Measurements from ENCODE around the gene CELSR1. TPM values are rescaled to one million over a fixed set of nuclear protein-coding genes. Genes with fewer than 3 reads are reported as not detected.

Gene CELSR1
- total RNA-seq, 1 experiment from 2014 or later, result 33.2 TPM

- no peak overlapping the region for H3K4me3 Mint-ChIP-seq (ENCODE audit: unreplicated experiment)
- CTCF ChIA-PET, result interaction anchor here (0.5 to 1.9 kb wide), 2 partner anchors 13 to 225 kb away, joined by 3 to 6 read pairs; no protein-coding TSS in a partner anchor
- H3K36me3 ChIP-seq (ENCODE audit: control insufficient read depth, insufficient read depth, low read length), result no peaks in the 10 kb centered on the region
- peak overlapping the region; percentile 85 for H3K27ac Mint-ChIP-seq (ENCODE audit: unreplicated experiment)
- peaks cover 26% of the 10 kb centered on the region for H3K4me1 Mint-ChIP-seq (ENCODE audit: low read depth, unreplicated experiment)
- intact Hi-C loops (cut with micrococcal nuclease; ENCODE audit: unreplicated experiment), result no loop called here
- peaks cover 23% of the 10 kb centered on the region for H3K4me1 ChIP-seq
- POLR2A ChIA-PET, result no interaction called here
- BruUV-seq (replicated peaks), result no TSS peak
- no peaks in the 10 kb centered on the region for H3K9me3 Mint-ChIP-seq (ENCODE audit: unreplicated experiment)
- peaks cover 58% of the 10 kb centered on the region for H3K36me3 Mint-ChIP-seq (ENCODE audit: insufficient read depth, unreplicated experiment)
- no peak overlapping the region for H3K4me3 ChIP-seq (ENCODE audit: low read depth, low read length)
- DNase-seq, result no peak
- no peaks in the 10 kb centered on the region for H3K27me3 ChIP-seq (replicated peaks; ENCODE audit: control insufficient read depth, insufficient read depth, low read length)
- TF ChIP-seq, protein P1, sequence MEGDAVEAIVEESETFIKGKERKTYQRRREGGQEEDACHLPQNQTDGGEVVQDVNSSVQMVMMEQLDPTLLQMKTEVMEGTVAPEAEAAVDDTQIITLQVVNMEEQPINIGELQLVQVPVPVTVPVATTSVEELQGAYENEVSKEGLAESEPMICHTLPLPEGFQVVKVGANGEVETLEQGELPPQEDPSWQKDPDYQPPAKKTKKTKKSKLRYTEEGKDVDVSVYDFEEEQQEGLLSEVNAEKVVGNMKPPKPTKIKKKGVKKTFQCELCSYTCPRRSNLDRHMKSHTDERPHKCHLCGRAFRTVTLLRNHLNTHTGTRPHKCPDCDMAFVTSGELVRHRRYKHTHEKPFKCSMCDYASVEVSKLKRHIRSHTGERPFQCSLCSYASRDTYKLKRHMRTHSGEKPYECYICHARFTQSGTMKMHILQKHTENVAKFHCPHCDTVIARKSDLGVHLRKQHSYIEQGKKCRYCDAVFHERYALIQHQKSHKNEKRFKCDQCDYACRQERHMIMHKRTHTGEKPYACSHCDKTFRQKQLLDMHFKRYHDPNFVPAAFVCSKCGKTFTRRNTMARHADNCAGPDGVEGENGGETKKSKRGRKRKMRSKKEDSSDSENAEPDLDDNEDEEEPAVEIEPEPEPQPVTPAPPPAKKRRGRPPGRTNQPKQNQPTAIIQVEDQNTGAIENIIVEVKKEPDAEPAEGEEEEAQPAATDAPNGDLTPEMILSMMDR (IDR thresholded peaks at IDR 0.05; ENCODE audit: insufficient read depth in 1 of 2, low read depth in 1 of 2, low read length in 1 of 2, severe bottlenecking in 1 of 2, unreplicated experiment in 1 of 2), result no peak
- H3K27me3 Mint-ChIP-seq (ENCODE audit: insufficient read depth, unreplicated experiment), result no peaks in the 10 kb centered on the region
- no peaks in the 10 kb centered on the region for H3K9me3 ChIP-seq
These were observed 168.3 kb downstream of the CELSR1 start for GRCh38 chr22:46368871-46369715.

DNA sequence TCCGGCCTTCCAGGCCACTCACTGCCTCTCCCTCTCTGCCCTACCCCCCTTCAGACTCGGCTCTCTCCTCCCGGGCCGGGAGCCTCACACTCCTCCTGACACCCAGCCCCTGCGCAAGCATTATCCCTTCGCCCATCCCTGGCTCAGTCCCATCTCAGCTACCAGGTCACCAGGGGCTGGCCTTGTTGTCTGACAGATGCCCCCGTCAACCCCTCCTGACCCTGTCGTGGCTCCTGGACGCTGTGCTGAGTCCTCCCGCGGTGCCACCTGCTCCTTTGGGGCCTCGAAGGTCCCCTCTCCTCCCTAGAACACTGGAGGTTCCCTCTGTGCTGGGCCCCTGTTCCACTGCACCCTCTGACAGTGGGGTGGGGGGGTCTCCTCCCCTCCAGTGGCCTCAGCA is 169.0 kb downstream of the CELSR1 start:
- DNase-seq, result no peak
- H3K9me3 Mint-ChIP-seq (ENCODE audit: unreplicated experiment), result no peaks in the 10 kb centered on the region
- TF ChIP-seq, protein P1 (IDR thresholded peaks at IDR 0.05; ENCODE audit: insufficient read depth in 1 of 2, low read depth in 1 of 2, low read length in 1 of 2, severe bottlenecking in 1 of 2, unreplicated experiment in 1 of 2), result no peak
- Histone ChIP-seq H3K4me1 (peaks cover 23% of the 10 kb centered on the region), H3K27me3 (replicated peaks; ENCODE audit: control insufficient read depth, insufficient read depth, low read length) (no peaks in the 10 kb centered on the region), H3K9me3 (no peaks in the 10 kb centered on the region), H3K4me3 (ENCODE audit: low read depth, low read length) (no peak overlapping the region), H3K36me3 (ENCODE audit: control insufficient read depth, insufficient read depth, low read length) (no peaks in the 10 kb centered on the region)
- H3K36me3 Mint-ChIP-seq (ENCODE audit: insufficient read depth, unreplicated experiment), result peaks cover 53% of the 10 kb centered on the region
- intact Hi-C loops (cut with micrococcal nuclease; ENCODE audit: unreplicated experiment), result no loop called here
- CTCF ChIA-PET, result interaction anchor here (0.5 to 1.3 kb wide), 7 partner anchors 10 to 243 kb away, joined by 3 to 17 read pairs (median 5); partner anchors contain the start of gene TRMU
- POLR2A ChIA-PET, result interaction anchor here (0.5 kb wide), 1 partner anchor 76 kb away, joined by 4 read pairs; no protein-coding TSS in a partner anchor
- no peaks in the 10 kb centered on the region for H3K27me3 Mint-ChIP-seq (ENCODE audit: insufficient read depth, unreplicated experiment)
- no peak overlapping the region for H3K4me3 Mint-ChIP-seq (ENCODE audit: unreplicated experiment)
- H3K4me1 Mint-ChIP-seq (ENCODE audit: low read depth, unreplicated experiment), result peaks cover 26% of the 10 kb centered on the region
- no TSS peak for BruUV-seq (replicated peaks)
- H3K27ac Mint-ChIP-seq (ENCODE audit: unreplicated experiment), result peak overlapping the region; percentile 63

DNA sequence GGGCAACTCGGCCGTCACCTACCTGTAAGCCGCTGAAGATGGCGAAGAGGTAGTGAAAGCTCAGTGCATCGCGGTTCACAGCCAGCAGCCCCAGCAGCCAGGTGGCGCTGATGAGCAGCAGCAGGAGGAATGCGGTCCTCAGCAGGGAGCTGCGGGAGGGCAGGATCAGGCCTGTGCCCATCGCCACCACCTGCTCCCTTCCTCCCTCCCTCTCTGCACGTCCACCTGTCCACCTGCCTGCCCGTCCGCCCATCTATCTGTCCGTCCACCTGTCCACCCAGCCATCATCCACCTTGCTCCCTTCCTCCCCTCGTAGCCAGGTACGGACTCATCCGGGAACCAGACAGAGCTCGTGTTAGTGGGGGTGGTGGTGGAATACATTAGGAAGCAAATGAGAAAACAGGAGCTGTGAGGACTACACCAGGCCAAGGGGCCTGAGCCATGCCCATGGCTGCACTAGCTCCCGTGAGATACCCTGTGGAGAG is 169.7 kb downstream of the CELSR1 start:
- Mint-ChIP-seq H3K4me1 (ENCODE audit: low read depth, unreplicated experiment) (peaks cover 26% of the 10 kb centered on the region), H3K36me3 (ENCODE audit: insufficient read depth, unreplicated experiment) (peaks cover 59% of the 10 kb centered on the region), H3K27ac (ENCODE audit: unreplicated experiment) (no peak overlapping the region), H3K4me3 (ENCODE audit: unreplicated experiment) (no peak overlapping the region), H3K9me3 (ENCODE audit: unreplicated experiment) (no peaks in the 10 kb centered on the region), H3K27me3 (ENCODE audit: insufficient read depth, unreplicated experiment) (no peaks in the 10 kb centered on the region)
- intact Hi-C loops (cut with micrococcal nuclease; ENCODE audit: unreplicated experiment), result no loop called here
- ChIA-PET POLR2A (interaction anchor here (0.5 kb wide), 1 partner anchor 77 kb away, joined by 4 read pairs; no protein-coding TSS in a partner anchor), CTCF (interaction anchor here (0.5 to 1.6 kb wide), 13 partner anchors 10 to 244 kb away, joined by 3 to 17 read pairs (median 4); partner anchors contain the start of genes CELSR1 and TRMU)
- no peak overlapping the region for H3K4me3 ChIP-seq (ENCODE audit: low read depth, low read length)
- H3K27me3 ChIP-seq (replicated peaks; ENCODE audit: control insufficient read depth, insufficient read depth, low read length), result no peaks in the 10 kb centered on the region
- peaks cover 23% of the 10 kb centered on the region for H3K4me1 ChIP-seq
- no peaks in the 10 kb centered on the region for H3K9me3 ChIP-seq
- TF ChIP-seq, protein P1 (IDR thresholded peaks at IDR 0.05; ENCODE audit: insufficient read depth in 1 of 2, low read depth in 1 of 2, low read length in 1 of 2, severe bottlenecking in 1 of 2, unreplicated experiment in 1 of 2), result peak; percentile 79 to 81
- no TSS peak for BruUV-seq (replicated peaks)
- H3K36me3 ChIP-seq (ENCODE audit: control insufficient read depth, insufficient read depth, low read length), result no peaks in the 10 kb centered on the region
- peak in 1 of 2 experiments; percentile 73 for DNase-seq
